Tibial nerve (tissue), 4 donors: ENCODE measurements around the gene IER3IP1. TPM values are rescaled to one million over a fixed set of nuclear protein-coding genes. Genes with fewer than 3 reads are reported as not detected.
A peak's percentile ranks its signal among the peaks of the same experiment; 100 is the strongest.
"Not testable (repeated sequence)": the region's sequence is repeated elsewhere in the genome, so short reads cannot be mapped to it uniquely, and the experiment has no call there.

ENCODE experiments used
- DNase-seq, 2 donors: peaks; one replicate each; pipeline ENCODE4 v3.0.0-alpha.2; 2019; ENCODE audit warnings: low spot score in 2 of 2
- H3K27ac ChIP-seq, 4 donors: fragments of 200-600 bp; sonication (generic) in 3 of 4; one replicate each; pipeline ENCODE4 v1.5.1; 2017 to 2019; ENCODE audit warnings: mild to moderate bottlenecking in 1 of 4
- H3K27me3 ChIP-seq, 2 donors: fragments of 200-600 bp; sonication (generic) in 1 of 2; one replicate each; pipeline versions ENCODE4 v1.5.1 to v1.6.0; 2017 to 2019
- H3K36me3 ChIP-seq, 3 donors: fragments of 200-600 bp; sonication (generic); one replicate each; pipeline ENCODE4 v1.5.1; 2018 to 2019
- H3K4me1 ChIP-seq, 4 donors: fragments of 200-600 bp; sonication (generic) in 3 of 4; one replicate each; pipeline ENCODE4 v1.5.1; 2017 to 2019
- H3K4me3 ChIP-seq, 4 donors: fragments of 200-600 bp; sonication (generic) in 3 of 4; one replicate each; pipeline ENCODE4 v1.5.1; 2017 to 2019; ENCODE audit warnings: mild to moderate bottlenecking in 1 of 4, moderate library complexity in 1 of 4
- H3K9me3 ChIP-seq, 4 donors: fragments of 200-600 bp; sonication (generic) in 3 of 4; one replicate each; pipeline ENCODE4 v1.5.1; 2017 to 2019
- CTCF ChIP-seq, 5 experiments: fragments of 200-600 bp in 3 of 5; fragments of 450-650 bp in 2 of 5; sonication (generic) in 3 of 5; IDR thresholded peaks; one replicate each; pipeline ENCODE4 v1.5.1; 2016 to 2019; ENCODE audit warnings: antibody characterized with exemption in 5 of 5, mild to moderate bottlenecking in 3 of 5, moderate library complexity in 2 of 5
- EP300 ChIP-seq, 2 donors: sonication (generic); formaldehyde crosslinking; IDR thresholded peaks; one replicate each; pipeline ENCODE4 v1.6.1; 2017; ENCODE audit warnings: antibody characterized with exemption in 2 of 2, mild to moderate bottlenecking in 1 of 2
- POLR2A ChIP-seq, 2 donors: fragments of 450-650 bp; IDR thresholded peaks; one replicate each; pipeline ENCODE4 v1.6.1; 2017; ENCODE audit warnings: antibody characterized with exemption in 2 of 2, mild to moderate bottlenecking in 2 of 2, moderate library complexity in 2 of 2
- WGBS, 2 donors: methylation state at CpG; one replicate each; pipeline ENCODE4 v1.1.5; 2018; 5-methylcytosine and 5-hydroxymethylcytosine counted together
- total RNA-seq, 4 donors: library from RNA; depleted of rRNA; stranded (reverse); fragments of >200 nt; gene quantifications; one replicate each; pipeline ENCODE4 v1.1.0, GENCODE V29; 2016

The IER3IP1 gene
- total RNA-seq, 4 donors from 2014 or later, result 7.5 to 8.7 (median 8.0) TPM

GRCh38 chr18:47184419-47185050 is 8.4 kb upstream of the IER3IP1 start:
- peak in 1 of 2 donors; percentile 14 for DNase-seq
- Histone ChIP-seq H3K36me3 (no peaks in the 10 kb centered on the region), H3K27me3 (peaks cover 0 to 8% of the 10 kb centered on the region in 2 donors), H3K27ac (no peak overlapping the region), H3K9me3 (no peaks in the 10 kb centered on the region), H3K4me1 (no peaks in the 10 kb centered on the region), H3K4me3 (no peak overlapping the region)
- TF ChIP-seq CTCF (IDR thresholded peaks at IDR 0.05), result no peak
- no peak for TF ChIP-seq EP300 (IDR thresholded peaks at IDR 0.05)
- no peak for TF ChIP-seq POLR2A (IDR thresholded peaks at IDR 0.05)
- WGBS, 2 donors, result 83 to 84% methylated on average over 5 of the region's 5 CpGs

DNA sequence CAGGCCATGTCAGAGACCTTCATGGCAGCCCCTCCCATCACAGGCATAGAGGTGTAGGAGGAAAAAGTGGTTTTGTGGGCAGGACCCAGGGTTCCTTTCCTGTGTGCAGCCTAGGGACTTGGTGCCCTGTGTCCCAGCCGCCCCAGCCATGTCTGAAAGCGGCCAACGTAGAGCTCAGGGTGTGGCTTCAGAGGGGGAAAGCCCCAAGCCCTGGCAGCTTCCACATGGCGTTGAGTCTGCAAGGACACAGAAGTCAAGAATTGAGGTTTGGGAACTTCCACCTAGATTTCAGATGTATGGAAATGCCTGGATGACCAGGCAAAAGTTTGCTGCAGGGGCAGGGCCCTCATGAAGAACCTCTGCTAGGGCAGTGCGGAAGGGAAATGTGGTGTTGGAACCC is 6.0 kb upstream of the IER3IP1 start:
- WGBS, 2 donors, result 82 to 89% methylated on average over 5 of the region's 5 CpGs
- DNase-seq, H3K27ac ChIP-seq, H3K4me3 ChIP-seq, H3K27me3 ChIP-seq, H3K4me1 ChIP-seq, H3K36me3 ChIP-seq, H3K9me3 ChIP-seq: not testable (repeated sequence)

DNA sequence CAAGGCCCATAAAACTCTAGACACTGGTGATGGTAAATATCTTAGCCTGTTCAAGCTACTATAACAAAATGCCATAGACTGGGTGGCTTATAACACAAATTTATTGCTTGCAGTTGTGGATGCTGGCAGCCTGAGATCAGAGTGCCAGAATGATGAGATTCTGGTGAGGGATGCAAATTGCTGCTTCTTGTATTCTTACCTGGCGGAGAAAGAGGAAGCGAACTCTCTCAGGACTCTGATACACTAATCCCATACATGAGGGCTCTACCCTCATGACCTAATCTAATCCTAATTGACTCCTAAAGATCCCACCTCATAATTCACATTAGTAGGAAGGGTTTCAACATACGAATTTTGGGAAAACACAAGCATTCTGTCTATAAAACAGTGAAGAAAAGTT is 4.6 kb upstream of the IER3IP1 start:
- Histone ChIP-seq H3K4me1 (peaks cover 0 to 8% (median 0%) of the 10 kb centered on the region in 4 donors), H3K27me3 (no peaks in the 10 kb centered on the region), H3K27ac (no peak overlapping the region), H3K36me3 (no peaks in the 10 kb centered on the region), H3K4me3 (no peak overlapping the region), H3K9me3 (no peaks in the 10 kb centered on the region)
- WGBS, 2 donors, result 82 to 89% methylated on average over 3 of the region's 3 CpGs
- TF ChIP-seq EP300 (IDR thresholded peaks at IDR 0.05), result no peak
- TF ChIP-seq CTCF (IDR thresholded peaks at IDR 0.05), result no peak
- TF ChIP-seq POLR2A (IDR thresholded peaks at IDR 0.05), result no peak
- no peak for DNase-seq

DNA sequence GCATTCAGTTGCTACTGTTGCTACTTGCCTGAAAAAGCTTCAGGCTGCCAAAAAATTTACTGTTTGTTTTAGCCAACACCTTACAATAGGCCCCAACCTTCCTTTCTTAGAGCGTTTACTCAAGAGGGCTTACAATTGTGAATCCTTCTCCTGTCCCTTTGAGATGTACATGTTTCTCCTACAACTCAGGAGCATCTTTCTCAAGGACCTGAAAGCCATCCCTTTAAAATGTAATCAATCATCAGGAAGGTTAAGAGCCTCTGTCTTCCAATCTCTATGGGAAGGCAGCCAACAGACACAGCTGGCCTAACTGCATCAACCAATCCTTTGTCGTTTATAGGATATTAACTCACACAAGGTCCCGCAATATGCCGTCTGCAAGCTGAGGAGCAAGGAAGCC is 3.4 kb upstream of the IER3IP1 start:
- TF ChIP-seq POLR2A (IDR thresholded peaks at IDR 0.05), result no peak
- no peak for TF ChIP-seq EP300 (IDR thresholded peaks at IDR 0.05)
- TF ChIP-seq CTCF (IDR thresholded peaks at IDR 0.05), result no peak
- peaks cover 0 to 17% (median 4%) of the 10 kb centered on the region in 4 donors for H3K4me1 ChIP-seq
- WGBS, 2 donors, result 37 to 49% methylated on average over 4 of the region's 4 CpGs
- no peak overlapping the region for H3K4me3 ChIP-seq
- no peaks in the 10 kb centered on the region for H3K27me3 ChIP-seq
- H3K36me3 ChIP-seq, result no peaks in the 10 kb centered on the region
- DNase-seq, result no peak
- H3K27ac ChIP-seq, result no peak overlapping the region
- H3K9me3 ChIP-seq, result no peaks in the 10 kb centered on the region

GRCh38 chr18:47175283-47175897 is 774 bp downstream of the IER3IP1 start:
- no peaks in the 10 kb centered on the region for H3K36me3 ChIP-seq
- no peak for TF ChIP-seq POLR2A (IDR thresholded peaks at IDR 0.05)
- no peak for TF ChIP-seq CTCF (IDR thresholded peaks at IDR 0.05)
- no peak for TF ChIP-seq EP300 (IDR thresholded peaks at IDR 0.05)
- no peak for DNase-seq
- no peaks in the 10 kb centered on the region for H3K27me3 ChIP-seq
- H3K27ac ChIP-seq, result peak overlapping the region in 3 of 4 donors; percentile 78 to 90 (median 85)
- peak overlapping the region; percentile 56 to 98 (median 87) for H3K4me3 ChIP-seq
- H3K9me3 ChIP-seq, result no peaks in the 10 kb centered on the region
- peaks cover 0 to 47% (median 10%) of the 10 kb centered on the region in 4 donors for H3K4me1 ChIP-seq
- 3% methylated on average over 23 to 24 of the region's 24 CpGs for WGBS, 2 donors
